Stimulated activated CD4-positive, alpha-beta T cell treated with anti-CD3 and anti-CD28 coated beads, Interleukin-12 subunit alpha, Interleukin-12 subunit beta, amount 100 ng/mL, for 48 hours (primary cell): Measurements from ENCODE around the gene MRPL46.
"Not testable (repeated sequence)": the region's sequence is repeated elsewhere in the genome, so short reads cannot be mapped to it uniquely, and the experiment has no call there.

Experiments
- DNase-seq, 3 donors: peaks; one replicate each; pipeline ENCODE4 v3.0.0-alpha.2; 2020; ENCODE audit warnings: low read depth in 2 of 3, low spot score in 1 of 3

The MRPL46 gene

GRCh38 chr15:88479169-88479568, 12.0 kb upstream of the MRPL46 start:
- DNase-seq, result no peak

DNA sequence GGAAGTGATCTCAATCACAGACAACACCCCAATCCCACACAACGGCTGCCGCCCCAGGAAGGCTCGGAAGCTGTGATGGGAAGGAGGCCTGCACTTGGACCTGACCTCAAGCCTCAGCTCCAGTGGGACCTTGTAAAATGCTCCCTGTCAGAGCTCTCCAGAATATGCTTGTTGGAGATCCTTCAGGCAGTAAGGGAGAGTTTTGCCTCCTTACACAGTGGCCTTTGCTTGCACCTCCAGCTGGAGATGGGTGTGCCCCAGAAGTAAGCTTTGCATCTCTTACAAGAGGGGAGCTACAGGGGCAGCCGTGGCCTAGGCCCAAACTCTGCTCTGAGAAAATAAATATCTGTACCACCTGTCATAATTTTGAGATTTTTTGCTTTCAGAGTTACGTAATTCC, 10.7 kb upstream of the MRPL46 start:
- DNase-seq, result no peak

- DNase-seq, result no peak
These were observed 9.9 kb upstream of the MRPL46 start for GRCh38 chr15:88477126-88477525.

- no peak for DNase-seq
These were observed 9.5 kb upstream of the MRPL46 start for GRCh38 chr15:88476635-88477060.

GRCh38 chr15:88473661-88474293, 6.6 kb upstream of the MRPL46 start:
- DNase-seq, result not testable (repeated sequence)

DNA sequence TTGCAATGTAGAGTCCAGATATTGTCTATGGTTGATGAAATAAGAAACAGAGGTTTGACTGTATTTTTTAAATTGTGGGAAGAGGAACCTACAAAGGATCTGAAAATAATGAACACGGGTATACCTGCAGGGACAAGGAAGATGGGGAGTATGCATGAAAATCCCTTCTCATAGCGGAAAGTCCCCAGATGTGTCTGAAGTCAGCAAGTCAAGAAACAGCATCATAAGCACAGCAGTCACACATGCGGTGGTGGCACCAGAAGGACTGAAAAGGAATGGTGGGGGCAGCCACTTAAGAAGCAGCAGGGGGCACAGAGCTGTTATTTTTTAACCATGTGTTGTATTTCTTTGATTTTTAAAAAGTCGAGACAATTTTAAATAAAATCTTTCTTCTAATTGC, 5.0 kb upstream of the MRPL46 start:
- DNase-seq, result no peak

- DNase-seq, result no peak
These were observed 3.6 kb upstream of the MRPL46 start for GRCh38 chr15:88470625-88471372.

DNA sequence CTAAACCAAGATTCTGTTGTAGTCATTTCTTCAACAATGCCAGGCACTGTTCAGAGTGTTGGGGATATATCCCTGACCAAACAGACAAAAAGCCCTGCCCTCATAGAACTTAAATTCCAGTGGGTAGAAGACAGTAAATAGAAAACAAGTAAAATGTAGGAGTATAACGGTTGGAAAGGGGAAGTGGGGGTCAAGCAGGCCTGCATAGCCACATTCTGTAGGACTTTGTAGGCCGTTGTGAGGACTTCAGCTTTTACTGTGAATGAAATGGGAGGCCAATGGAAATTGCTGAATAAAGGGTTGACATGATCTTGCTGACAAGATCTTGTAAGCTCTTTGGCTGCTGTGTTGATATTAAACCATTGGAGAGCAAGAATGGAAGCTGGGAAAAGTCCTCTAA, 2.1 kb upstream of the MRPL46 start:
- DNase-seq, result no peak

DNA sequence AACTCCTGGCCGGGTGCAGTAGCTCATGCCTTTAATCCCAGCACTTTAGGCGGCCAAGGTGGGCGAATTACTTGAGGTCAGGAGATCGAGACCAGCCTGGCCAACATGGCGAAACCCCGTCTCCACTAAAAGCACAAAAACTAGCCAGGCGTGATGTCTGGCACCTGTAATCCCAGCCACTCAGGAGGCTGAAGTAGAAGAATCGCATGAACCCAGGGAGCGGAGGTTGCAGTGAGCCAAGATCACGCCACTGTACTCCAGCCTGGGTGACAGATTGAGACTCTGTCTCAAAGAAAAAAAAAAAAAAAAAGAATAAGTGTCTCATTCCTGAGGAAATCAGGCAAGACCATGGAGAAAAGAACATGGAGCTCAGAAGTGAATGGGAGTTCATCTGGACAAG, 1.5 kb upstream of the MRPL46 start:
- not testable (repeated sequence) for DNase-seq

GRCh38 chr15:88467935-88468528, 844 bp upstream of the MRPL46 start:
- DNase-seq, result no peak

GRCh38 chr15:88465633-88466224, 1.5 kb downstream of the MRPL46 start:
- peak in 1 of 3 donors; percentile 11 for DNase-seq

DNA sequence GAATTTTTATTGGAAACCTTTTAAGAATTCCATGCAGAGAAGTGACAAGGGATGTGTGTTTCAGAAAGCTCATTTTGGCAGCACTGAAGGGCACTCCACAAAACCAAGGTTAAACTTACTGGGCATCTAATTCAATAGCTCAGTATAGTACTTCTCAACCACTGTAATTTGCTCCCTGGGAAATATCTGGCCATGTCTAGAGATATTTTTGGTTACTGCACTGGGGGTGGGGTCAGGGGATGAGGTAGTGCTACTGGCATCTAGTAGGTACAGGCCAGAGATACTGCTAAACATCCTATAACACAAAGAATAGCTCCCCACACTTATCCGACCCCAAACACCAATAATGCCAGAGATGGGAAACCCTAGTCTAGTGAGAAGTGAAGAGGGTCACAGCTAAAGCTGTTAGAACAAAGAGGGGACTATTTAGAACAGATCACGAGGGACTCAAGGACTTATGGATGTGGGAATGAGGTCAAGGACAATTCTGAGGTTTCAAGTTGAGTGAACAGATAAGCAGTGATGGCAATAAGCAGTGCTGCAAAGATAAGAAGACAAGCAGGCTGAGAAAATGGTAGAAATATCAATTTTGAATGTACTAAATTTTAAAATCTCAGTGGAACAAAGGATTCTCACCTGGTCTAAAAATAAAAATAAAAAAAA, 3.2 kb downstream of the MRPL46 start:
- no peak for DNase-seq

DNA sequence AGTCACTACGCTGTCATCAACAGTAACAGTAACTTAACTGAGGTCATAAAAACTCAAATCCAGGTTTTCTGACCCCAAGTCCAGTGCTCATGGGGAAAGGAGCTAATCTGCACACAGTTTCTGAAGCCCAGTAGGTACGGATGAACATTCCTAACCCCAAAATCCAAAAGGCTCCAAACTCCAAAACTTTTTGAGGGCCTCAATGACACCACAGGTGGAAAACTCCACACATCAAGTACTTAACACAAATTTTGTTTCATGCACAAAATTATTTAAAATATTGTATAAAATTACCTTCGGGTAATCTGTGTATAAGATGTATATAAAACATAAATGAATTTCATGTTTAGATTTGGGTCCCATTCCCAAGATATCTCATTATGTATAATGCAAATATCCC, 10.5 kb downstream of the MRPL46 start:
- DNase-seq, result no peak

- peak in 2 of 3 donors; percentile 18 to 33 for DNase-seq
These were observed 12.0 kb downstream of the MRPL46 start for GRCh38 chr15:88454867-88455810.

DNA sequence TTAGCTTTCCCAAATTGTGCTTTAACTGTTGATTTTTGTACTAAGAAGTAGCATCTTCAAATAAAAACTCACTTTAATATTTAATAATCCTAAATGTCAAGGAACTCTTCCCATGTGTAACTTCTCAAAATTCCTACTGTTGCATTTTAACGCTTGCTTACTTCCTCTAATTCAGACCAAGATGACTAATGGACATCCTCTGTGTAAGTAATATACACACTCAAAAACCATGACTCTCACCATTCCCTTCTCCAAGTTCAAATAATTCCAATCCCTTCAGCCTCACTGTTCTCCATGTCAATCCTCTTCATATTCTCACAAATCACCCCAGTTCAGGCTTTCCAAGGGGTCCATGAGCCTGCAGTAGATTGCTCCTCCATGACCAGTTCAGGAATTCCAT, 13.0 kb downstream of the MRPL46 start:
- no peak for DNase-seq

DNA sequence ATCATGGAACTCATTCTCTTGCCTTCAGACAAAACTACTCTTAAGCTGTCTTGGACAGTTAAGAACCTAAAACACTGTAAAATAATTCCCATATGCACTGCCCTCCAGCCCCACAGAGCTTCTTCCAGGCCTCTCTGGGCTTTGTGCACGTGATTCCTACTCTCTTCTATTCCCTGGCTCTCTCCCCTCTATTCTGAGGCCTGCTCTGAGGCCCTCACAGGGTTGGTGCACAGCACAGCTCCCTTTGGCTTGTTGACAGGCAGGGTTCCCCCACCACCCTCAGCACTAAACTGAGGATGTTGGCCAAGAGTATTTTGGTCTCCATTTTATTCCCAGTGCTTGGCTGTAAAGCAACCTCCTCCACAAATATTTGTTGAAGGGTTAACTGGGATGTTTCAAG, 13.5 kb downstream of the MRPL46 start:
- no peak for DNase-seq

GRCh38 chr15:88450125-88450798, 16.9 kb downstream of the MRPL46 start:
- DNase-seq, result peak; percentile 70 to 89 (median 71)

- no peak for DNase-seq
These were observed 17.6 kb downstream of the MRPL46 start for GRCh38 chr15:88449581-88449980.

DNA sequence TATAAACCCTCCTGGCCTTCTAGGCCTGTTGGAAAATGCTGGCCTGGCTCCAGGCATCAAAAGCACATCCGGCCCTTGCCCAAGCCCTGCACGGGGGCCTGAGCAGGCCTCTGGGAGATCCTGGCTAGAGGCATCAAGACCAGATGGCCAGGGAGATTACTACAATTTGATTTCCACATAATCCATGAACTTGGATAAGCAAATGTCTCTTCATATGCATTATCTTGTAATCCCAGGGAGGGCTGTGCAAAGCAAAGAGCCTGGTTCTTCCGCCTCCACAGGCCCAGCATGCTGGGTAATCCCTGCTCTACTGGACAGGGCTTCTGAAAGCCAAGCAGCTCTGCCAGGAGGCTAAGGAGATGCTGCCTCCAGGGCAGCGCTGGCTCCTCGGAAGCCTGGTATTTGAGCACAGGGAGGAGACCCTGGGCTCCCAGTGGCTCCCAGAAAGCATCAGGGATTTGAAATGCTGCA, 18.2 kb downstream of the MRPL46 start:
- no peak for DNase-seq

- no peak for DNase-seq
These were observed 19.4 kb downstream of the MRPL46 start for GRCh38 chr15:88447741-88448140.
